Retinal pigment epithelial cell (primary cell): ENCODE data around the gene CRP.

Experiments used
- DNase-seq: peaks from one replicate; pipeline ENCODE4 v3.0.0-alpha.2; 2010; ENCODE audit warnings: low read depth
- H3K4me3 ChIP-seq: 2 replicates; pipeline ENCODE4 v1.5.1; 2011; ENCODE audit warnings: mild to moderate bottlenecking, low read length, control low read depth, moderate library complexity
- TF ChIP-seq, protein P1 (sequence below): conservative IDR thresholded peaks from 2 replicates; pipeline ENCODE4 v1.5.1; 2011; ENCODE audit warnings: low read depth, low read length, control low read depth, inconsistent platforms

The CRP gene

GRCh38 chr1:159719990-159720389 lies 5.6 kb upstream of the CRP start:
- no peak for DNase-seq
- H3K4me3 ChIP-seq: no peak overlapping the region
- TF ChIP-seq, protein P1, sequence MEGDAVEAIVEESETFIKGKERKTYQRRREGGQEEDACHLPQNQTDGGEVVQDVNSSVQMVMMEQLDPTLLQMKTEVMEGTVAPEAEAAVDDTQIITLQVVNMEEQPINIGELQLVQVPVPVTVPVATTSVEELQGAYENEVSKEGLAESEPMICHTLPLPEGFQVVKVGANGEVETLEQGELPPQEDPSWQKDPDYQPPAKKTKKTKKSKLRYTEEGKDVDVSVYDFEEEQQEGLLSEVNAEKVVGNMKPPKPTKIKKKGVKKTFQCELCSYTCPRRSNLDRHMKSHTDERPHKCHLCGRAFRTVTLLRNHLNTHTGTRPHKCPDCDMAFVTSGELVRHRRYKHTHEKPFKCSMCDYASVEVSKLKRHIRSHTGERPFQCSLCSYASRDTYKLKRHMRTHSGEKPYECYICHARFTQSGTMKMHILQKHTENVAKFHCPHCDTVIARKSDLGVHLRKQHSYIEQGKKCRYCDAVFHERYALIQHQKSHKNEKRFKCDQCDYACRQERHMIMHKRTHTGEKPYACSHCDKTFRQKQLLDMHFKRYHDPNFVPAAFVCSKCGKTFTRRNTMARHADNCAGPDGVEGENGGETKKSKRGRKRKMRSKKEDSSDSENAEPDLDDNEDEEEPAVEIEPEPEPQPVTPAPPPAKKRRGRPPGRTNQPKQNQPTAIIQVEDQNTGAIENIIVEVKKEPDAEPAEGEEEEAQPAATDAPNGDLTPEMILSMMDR: no peak

DNA sequence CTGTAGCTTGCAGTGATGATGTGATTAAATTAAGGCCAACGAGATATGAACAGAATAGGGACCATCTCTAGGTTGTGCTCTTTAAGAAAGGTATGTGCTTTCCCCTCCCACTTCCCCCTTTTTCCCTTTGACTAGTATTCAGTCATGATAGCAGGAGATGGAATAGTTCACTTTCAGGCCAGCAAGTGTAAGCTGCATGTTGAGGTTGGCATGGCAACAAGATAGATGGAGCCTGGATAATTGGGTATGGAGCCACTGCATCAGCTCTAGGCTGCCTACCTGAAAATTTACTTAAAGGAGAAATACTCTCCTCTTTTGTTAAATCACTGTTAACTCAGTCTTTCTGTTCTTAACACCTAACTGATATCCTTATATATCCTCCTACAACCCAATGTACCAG lies 1.5 kb upstream of the CRP start:
- no peak overlapping the region for H3K4me3 ChIP-seq
- TF ChIP-seq, protein P1: no peak
- DNase-seq: no peak

DNA sequence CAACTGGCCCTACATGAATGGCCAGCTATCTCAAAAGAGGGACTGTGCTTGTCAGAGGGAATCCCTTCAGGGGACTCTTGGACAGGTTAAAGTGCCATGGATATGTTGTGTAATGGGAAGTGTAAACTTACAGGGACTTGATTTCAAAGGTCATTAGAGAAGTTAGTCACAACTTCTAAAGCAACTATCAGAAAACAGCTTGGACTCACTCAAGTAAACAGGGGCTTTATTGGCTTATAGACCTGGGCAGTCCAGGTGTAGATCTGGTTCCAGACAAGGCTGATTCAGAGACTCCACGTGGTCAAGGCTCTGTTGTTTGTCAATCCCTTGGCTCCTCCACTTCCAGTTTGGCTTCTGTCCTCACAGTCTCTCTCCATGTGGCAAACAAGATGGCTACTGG lies 2.3 kb downstream of the CRP start:
- DNase-seq: no peak
- H3K4me3 ChIP-seq: no peak overlapping the region
- TF ChIP-seq, protein P1: no peak

DNA sequence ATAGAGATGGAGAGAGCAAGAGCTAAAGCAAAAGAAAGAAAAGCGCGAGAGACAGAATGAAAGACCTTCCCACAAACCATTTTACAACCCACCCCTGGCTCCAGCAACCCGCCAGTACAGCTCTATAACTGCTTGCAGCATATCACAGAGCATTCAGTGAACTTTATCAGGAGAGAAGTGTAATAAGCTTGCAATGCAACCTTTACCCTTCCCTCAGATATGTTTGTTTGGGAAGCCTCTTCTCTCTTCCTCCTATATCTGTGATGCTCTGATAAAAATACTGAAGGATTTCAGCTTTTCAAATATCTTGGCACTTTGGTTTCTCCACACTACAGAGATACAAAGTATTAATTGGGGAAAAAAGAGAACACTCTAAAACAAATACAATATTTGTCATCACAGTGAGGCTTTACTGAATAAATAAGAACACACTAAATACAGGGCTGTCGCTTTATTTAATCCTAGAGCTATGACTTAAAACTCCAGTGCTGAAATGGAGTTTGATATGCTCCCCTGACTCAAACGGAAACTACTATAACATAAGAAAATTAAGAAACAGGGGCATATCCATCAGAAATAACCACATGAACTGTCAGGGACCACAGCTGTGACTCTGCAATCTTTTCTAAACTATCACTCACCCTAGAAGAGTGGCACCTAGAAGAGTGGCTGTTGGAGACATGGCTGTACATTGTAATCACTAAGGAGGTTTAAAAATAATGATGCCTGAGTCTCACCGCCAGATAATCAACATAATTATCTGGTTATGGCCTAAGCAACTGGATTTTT lies 6.7 kb downstream of the CRP start:
- no peak overlapping the region for H3K4me3 ChIP-seq
- TF ChIP-seq, protein P1: no peak
- DNase-seq: no peak

GRCh38 chr1:159705904-159706256 lies 8.5 kb downstream of the CRP start:
- no peak overlapping the region for H3K4me3 ChIP-seq
- TF ChIP-seq, protein P1: no peak
- DNase-seq: no peak

DNA sequence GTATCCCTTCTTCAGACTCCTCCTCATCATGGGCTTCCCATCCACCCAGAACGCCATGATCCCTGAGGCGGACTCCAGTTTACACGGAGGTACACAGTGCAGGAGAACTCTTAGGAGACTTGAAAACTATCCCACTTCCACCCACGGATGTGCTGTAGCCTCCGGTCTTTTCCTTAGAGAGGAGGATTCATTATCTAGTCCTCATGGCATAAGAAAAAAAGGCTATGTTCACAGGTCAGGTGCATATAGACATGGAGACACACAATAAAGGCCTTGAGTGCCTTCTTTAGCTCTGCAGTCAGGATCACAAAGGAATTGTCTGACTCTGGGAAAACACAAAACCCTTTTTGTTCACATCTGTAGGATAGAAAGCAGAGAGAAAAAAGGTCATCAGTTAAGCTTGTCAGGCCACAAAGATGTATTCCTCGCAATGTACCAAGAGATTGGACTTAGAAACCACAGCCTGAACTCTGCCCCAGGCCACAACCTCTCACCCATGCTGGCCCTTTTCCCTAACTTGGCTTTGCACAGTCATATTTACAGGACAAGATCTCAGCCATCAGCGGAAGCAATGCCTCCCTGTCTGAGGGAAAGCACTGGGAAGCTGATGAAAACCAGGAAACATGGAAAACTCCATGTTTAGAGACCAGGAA lies 9.0 kb downstream of the CRP start:
- DNase-seq: no peak
- H3K4me3 ChIP-seq: no peak overlapping the region
- TF ChIP-seq, protein P1: no peak

GRCh38 chr1:159704481-159704880 lies 9.9 kb downstream of the CRP start:
- TF ChIP-seq, protein P1: no peak
- no peak for DNase-seq
- no peak overlapping the region for H3K4me3 ChIP-seq
